ENCODE measurements around the gene DUSP8. TPM values are rescaled to one million over a fixed set of nuclear protein-coding genes. Genes with fewer than 3 reads are reported as not detected.
"Not testable (repeated sequence)": the region's sequence is repeated elsewhere in the genome, so short reads cannot be mapped to it uniquely, and the experiment has no call there.

Gene DUSP8
- total RNA-seq, 2 donors from 2014 or later: 4.7 to 7.0 TPM

DNA sequence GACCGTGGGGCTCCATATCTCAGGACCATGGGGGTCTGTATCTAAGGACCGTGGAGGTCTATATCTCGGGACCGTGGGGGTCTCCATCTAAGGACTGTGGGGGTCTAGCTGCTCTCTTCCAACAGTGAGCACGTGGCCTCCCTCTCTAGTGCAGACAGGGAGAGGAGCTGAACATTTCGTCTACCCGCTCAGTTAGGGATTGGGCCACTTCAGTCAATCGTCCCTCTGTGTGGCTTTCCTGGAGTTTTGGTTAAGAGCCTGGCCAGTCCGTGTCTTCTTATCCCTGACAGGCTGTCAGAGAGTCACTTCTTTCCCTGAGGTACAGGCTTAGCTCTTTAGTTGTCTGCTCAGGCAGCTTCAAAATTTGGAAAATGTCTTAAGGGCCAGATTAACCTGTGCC, 9.9 kb upstream of the DUSP8 start:
- Histone ChIP-seq H3K4me1 (ENCODE audit: control insufficient read depth, insufficient read depth, low read length) (no peaks in the 10 kb centered on the region), H3K9ac (ENCODE audit: extremely low read depth, low read length, poor library complexity, severe bottlenecking) (no peak overlapping the region), H3K9me3 (ENCODE audit: control insufficient read depth, low read length) (no peaks in the 10 kb centered on the region), H3K36me3 (ENCODE audit: control insufficient read depth, insufficient read depth, low read length) (no peaks in the 10 kb centered on the region), H3K27ac (ENCODE audit: low read depth, low read length) (no peak overlapping the region), H3K27me3 (ENCODE audit: control insufficient read depth, insufficient read depth, low read length, poor library complexity, severe bottlenecking) (no peaks in the 10 kb centered on the region), H3K4me3 (ENCODE audit: low read length) (no peak overlapping the region)
- Mint-ChIP-seq H3K4me1 (no peaks in the 10 kb centered on the region), H3K4me3 (no peak overlapping the region), H3K27ac (no peak overlapping the region), H3K9me3 (peaks cover 8% of the 10 kb centered on the region), H3K27me3 (ENCODE audit: insufficient read depth) (peaks cover 8% of the 10 kb centered on the region), H3K36me3 (ENCODE audit: low read depth) (no peaks in the 10 kb centered on the region)
- 85 to 87% methylated on average over 9 of the region's 9 CpGs for WGBS, 2 experiments (ENCODE audit: insufficient coverage in 1 of 2, insufficient read length in 1 of 2)
- TF ChIP-seq, protein P1, sequence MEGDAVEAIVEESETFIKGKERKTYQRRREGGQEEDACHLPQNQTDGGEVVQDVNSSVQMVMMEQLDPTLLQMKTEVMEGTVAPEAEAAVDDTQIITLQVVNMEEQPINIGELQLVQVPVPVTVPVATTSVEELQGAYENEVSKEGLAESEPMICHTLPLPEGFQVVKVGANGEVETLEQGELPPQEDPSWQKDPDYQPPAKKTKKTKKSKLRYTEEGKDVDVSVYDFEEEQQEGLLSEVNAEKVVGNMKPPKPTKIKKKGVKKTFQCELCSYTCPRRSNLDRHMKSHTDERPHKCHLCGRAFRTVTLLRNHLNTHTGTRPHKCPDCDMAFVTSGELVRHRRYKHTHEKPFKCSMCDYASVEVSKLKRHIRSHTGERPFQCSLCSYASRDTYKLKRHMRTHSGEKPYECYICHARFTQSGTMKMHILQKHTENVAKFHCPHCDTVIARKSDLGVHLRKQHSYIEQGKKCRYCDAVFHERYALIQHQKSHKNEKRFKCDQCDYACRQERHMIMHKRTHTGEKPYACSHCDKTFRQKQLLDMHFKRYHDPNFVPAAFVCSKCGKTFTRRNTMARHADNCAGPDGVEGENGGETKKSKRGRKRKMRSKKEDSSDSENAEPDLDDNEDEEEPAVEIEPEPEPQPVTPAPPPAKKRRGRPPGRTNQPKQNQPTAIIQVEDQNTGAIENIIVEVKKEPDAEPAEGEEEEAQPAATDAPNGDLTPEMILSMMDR (conservative IDR thresholded peaks at IDR 0.05): no peak
- DNase-seq: no peak

DNA sequence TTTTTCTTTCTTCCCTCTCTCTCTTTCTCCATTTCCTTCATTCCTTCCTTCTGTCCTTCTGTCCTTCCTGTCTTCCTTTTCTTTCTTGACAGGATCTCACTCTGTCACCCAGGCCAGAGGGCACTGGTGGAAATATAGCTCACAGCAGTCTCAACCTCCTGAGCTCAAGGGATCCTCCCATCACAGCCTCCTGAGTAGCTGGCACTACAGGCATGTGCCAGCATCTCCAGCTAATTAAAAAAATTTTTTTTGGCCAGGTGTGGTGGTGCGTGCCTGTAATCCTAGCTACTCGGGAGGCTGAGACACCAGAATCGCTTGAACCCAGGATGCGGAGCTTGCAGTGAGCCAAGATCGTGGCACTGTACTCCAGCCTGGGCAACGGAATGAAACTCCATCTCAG, 4.8 kb upstream of the DUSP8 start:
- no peak overlapping the region for H3K27ac ChIP-seq (ENCODE audit: low read depth, low read length)
- 93 to 95% methylated on average over 6 of the region's 6 CpGs for WGBS, 2 experiments (ENCODE audit: insufficient coverage in 1 of 2, insufficient read length in 1 of 2)
- no peak overlapping the region for H3K4me3 ChIP-seq (ENCODE audit: low read length)
- Mint-ChIP-seq H3K4me3 (no peak overlapping the region), H3K9me3 (peaks cover 8% of the 10 kb centered on the region), H3K27me3 (ENCODE audit: insufficient read depth) (peaks cover 37% of the 10 kb centered on the region), H3K27ac (no peak overlapping the region), H3K4me1 (no peaks in the 10 kb centered on the region), H3K36me3 (ENCODE audit: low read depth) (no peaks in the 10 kb centered on the region)
- H3K36me3 ChIP-seq (ENCODE audit: control insufficient read depth, insufficient read depth, low read length): no peaks in the 10 kb centered on the region
- peaks cover 35% of the 10 kb centered on the region for H3K27me3 ChIP-seq (ENCODE audit: control insufficient read depth, insufficient read depth, low read length, poor library complexity, severe bottlenecking)
- no peak for DNase-seq
- TF ChIP-seq, protein P1 (conservative IDR thresholded peaks at IDR 0.05): no peak
- H3K9me3 ChIP-seq (ENCODE audit: control insufficient read depth, low read length): no peaks in the 10 kb centered on the region
- no peak overlapping the region for H3K9ac ChIP-seq (ENCODE audit: extremely low read depth, low read length, poor library complexity, severe bottlenecking)
- H3K4me1 ChIP-seq (ENCODE audit: control insufficient read depth, insufficient read depth, low read length): no peaks in the 10 kb centered on the region

DNA sequence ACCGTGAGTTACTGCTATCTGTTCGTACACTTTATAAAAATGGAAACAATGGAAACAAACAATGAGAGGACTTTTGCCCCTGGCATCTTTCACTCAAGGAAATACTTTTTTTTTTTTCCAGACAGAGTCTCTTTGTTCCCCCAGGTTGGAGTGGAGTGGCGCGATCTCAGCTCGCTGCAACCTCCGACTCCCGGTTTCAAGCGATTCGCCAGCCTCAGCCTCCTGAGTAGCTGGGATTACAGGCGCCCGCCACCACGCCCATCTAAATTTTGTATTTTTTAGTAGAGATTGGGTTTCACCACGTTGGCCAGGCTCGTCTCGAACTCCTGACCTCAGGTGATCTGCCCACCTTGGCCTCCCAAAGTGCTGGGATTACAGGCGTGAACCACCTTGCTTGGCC, 3.7 kb upstream of the DUSP8 start:
- peaks cover 37% of the 10 kb centered on the region for H3K27me3 Mint-ChIP-seq (ENCODE audit: insufficient read depth)
- H3K4me3 Mint-ChIP-seq; H3K4me1 Mint-ChIP-seq; H3K4me3 ChIP-seq (ENCODE audit: low read length); H3K27ac Mint-ChIP-seq; H3K36me3 Mint-ChIP-seq (ENCODE audit: low read depth); H3K4me1 ChIP-seq (ENCODE audit: control insufficient read depth, insufficient read depth, low read length); H3K36me3 ChIP-seq (ENCODE audit: control insufficient read depth, insufficient read depth, low read length); H3K9ac ChIP-seq (ENCODE audit: extremely low read depth, low read length, poor library complexity, severe bottlenecking); DNase-seq; H3K9me3 ChIP-seq (ENCODE audit: control insufficient read depth, low read length); H3K9me3 Mint-ChIP-seq; H3K27ac ChIP-seq (ENCODE audit: low read depth, low read length): not testable (repeated sequence)
- 91% methylated on average over 16 of the region's 16 CpGs for WGBS, 2 experiments (ENCODE audit: insufficient coverage in 1 of 2, insufficient read length in 1 of 2)
- H3K27me3 ChIP-seq (ENCODE audit: control insufficient read depth, insufficient read depth, low read length, poor library complexity, severe bottlenecking): peaks cover 39% of the 10 kb centered on the region

DNA sequence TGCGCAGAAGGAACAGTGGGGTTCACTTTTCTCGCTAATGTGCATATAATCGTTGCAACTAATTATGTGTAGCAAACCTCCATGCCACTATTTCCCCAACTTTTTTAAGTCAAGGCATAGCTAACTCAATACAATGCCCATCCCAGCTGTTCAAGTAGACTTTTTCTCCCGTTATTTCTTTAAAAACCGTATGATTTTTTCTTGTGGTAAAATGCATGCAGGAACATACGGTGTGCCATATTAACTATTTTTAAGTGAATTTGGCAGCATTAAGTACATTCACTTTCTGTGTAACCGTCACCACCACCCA, 2.8 kb upstream of the DUSP8 start:
- H3K4me1 ChIP-seq (ENCODE audit: control insufficient read depth, insufficient read depth, low read length): no peaks in the 10 kb centered on the region
- no peak overlapping the region for H3K9ac ChIP-seq (ENCODE audit: extremely low read depth, low read length, poor library complexity, severe bottlenecking)
- no peak overlapping the region for H3K4me3 Mint-ChIP-seq
- no peaks in the 10 kb centered on the region for H3K36me3 ChIP-seq (ENCODE audit: control insufficient read depth, insufficient read depth, low read length)
- TF ChIP-seq, protein P1 (conservative IDR thresholded peaks at IDR 0.05): no peak
- peaks cover 48% of the 10 kb centered on the region for H3K27me3 ChIP-seq (ENCODE audit: control insufficient read depth, insufficient read depth, low read length, poor library complexity, severe bottlenecking)
- peaks cover 37% of the 10 kb centered on the region for H3K27me3 Mint-ChIP-seq (ENCODE audit: insufficient read depth)
- H3K9me3 ChIP-seq (ENCODE audit: control insufficient read depth, low read length): no peaks in the 10 kb centered on the region
- H3K4me3 ChIP-seq (ENCODE audit: low read length): no peak overlapping the region
- H3K4me1 Mint-ChIP-seq: no peaks in the 10 kb centered on the region
- DNase-seq: no peak
- peaks cover 5% of the 10 kb centered on the region for H3K9me3 Mint-ChIP-seq
- H3K27ac ChIP-seq (ENCODE audit: low read depth, low read length): no peak overlapping the region
- no peaks in the 10 kb centered on the region for H3K36me3 Mint-ChIP-seq (ENCODE audit: low read depth)
- 23 to 33% methylated on average over 6 to 7 of the region's 7 CpGs for WGBS, 2 experiments (ENCODE audit: insufficient coverage in 1 of 2, insufficient read length in 1 of 2)
- no peak overlapping the region for H3K27ac Mint-ChIP-seq
